ENCODE data around the gene ZC3H12D.
"Not testable (repeated sequence)": the region's sequence is repeated elsewhere in the genome, so short reads cannot be mapped to it uniquely, and the experiment has no call there.

The ZC3H12D gene

DNA sequence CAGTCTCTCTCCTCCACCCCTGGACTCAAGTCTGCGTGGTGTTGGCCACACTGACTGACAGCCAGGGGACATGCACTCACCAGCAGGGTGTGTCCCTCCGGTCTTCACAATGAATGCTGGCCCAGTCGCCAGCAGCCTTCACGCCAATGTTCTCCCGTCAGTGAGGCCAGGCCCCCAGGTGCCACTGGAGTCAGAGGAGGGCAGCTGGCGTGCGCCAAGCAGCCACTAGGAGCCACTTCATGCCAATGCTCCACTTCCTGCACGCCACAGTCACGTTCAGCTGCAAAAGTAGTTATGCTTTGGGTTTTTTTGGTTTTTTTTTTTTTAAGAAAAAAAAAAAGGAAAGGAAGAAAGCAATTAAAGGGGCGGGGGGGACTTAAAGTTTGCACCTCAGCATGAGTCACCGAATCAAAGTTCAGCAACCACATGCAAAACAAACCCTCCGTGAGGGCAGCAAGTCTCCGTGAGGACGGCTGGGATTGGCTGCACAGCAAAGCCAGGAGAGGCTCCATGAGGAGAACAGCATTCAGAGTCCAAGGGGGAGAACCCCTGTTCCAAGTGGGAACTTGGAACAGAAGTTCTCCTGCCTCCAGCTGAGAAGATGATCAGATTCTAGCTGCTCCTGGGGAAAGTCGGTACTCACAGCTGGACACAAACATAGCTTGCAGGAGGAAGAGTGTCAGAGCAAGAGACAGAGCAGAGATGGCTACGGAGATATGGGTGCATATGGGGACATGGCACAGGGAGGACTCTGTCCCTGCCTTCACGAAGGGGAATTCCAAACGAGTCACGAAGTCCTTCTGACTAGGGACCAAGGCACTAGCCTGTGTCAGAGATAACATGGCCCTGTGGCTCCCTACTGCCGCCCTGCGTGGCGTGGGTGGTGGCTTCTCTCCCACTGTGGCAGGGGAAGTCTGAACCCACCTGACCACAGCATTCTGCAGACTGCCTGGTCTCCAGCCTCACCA is at the start of gene ZC3H12D:
Gene ZC3H12D, minus strand, starts transcription at position 282 of the 968 bp plus-strand sequence. CDS start 10,471 bp downstream, outside the sequence.
- FAIRE-seq, result no peak

DNA sequence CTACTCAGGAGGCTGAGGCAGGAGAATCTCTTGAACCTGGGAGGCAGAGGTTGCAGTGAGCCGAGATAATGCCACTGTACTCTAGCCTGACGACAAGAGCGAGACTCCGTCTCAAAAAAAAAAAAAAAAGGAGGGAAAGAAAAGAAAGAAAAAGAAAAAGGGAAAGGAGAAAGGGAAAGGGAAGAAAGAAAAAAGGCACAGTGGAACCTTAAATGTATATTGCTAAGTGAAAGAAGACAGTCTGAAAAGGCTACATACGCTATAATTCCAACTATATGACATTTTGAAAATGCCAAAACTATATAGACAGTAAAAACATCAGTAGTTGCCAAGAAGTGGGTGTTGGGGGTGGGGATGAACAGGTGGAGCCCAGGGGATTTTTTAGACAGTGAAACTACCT is 44.8 kb upstream of the ZC3H12D start:
- FAIRE-seq, result no peak

DNA sequence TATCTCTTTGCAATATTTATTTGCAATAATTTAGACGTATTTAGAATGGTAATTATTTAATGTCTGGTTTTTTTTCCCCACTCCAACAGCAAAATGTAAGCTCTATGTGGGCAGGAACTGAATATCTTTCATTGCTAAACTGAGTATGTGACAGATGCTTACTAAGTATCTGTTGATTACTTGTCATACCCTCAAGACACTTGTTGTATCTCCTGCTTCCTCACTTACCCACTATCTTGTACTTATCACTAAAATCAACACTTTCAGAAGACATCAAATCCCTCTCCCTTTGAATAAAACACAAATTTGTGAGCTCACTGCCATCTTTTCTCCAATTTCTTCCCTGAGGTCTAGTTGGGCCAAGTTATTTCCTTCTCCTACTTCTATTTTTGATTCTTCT is 30.7 kb upstream of the ZC3H12D start:
- no peak for FAIRE-seq

DNA sequence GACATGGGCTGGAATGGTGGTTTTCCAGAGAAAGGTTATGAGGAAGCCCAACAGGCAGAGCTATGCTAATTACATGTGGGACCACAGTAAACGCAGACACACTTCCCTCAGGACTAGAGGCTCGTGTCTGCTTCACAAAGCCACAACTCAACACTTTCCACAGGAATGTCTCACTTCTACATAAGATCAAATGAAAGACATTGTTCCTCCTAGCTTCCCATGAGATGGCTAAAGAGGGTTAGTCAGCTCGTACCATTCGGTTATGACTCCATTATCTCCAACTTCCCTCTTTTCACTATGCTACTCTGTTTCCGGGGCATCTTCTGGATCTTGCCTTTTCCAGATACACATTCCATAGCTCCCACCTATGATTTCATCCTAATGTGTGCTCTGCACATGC is 29.1 kb upstream of the ZC3H12D start:
- FAIRE-seq, result no peak

DNA sequence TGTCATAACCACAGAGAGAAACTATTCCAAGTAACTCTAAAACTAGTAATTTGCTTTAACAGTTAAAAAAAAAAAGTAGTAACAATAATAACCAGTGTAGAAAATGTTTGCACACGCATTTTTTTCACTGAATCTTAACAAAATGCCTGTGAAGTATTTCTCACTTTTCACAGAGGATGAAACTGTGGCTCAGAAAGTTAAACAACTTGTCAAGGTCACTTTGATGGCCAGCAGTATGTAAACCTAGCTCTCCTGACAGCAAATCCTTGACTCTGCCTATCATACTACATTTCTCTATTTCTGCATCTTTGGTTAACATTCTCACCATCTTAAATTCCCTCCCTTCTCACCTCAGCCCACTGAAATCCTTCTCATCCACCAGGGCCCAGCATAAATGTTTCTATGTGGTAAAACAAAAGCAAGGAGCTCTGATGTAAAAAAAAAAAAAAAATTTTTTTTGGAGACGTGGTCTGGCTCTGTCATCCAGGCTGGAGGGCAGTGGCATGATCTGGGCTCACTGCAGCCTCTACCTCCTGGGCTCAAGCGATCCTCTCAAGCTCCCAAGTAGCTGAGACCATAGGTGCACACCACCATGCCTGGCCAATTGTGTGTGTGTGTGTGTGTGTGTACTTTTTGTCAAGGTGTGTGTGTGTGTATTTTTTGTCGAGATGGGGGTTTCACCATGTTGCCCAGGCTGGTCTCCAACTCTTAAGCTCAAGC is 26.1 kb upstream of the ZC3H12D start:
- FAIRE-seq, result no peak

DNA sequence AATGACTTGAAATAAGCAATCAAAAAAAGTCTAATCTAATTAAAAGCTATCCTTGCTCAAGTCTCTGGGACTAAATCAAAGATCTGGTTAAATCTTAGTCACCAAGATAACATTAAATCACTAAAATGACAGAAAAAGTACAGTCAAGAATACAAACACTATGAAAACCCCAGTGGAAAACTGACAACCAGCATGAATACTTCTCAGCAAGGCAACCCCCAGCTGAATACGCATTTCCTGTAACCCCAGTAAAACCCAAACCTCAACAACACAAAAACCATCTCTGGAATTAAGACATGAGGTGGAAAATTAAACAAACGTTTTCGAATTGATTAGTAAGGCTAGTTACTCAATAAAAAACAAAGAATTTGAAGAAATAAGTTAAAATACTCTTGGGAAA is 23.7 kb upstream of the ZC3H12D start:
- no peak for FAIRE-seq

DNA sequence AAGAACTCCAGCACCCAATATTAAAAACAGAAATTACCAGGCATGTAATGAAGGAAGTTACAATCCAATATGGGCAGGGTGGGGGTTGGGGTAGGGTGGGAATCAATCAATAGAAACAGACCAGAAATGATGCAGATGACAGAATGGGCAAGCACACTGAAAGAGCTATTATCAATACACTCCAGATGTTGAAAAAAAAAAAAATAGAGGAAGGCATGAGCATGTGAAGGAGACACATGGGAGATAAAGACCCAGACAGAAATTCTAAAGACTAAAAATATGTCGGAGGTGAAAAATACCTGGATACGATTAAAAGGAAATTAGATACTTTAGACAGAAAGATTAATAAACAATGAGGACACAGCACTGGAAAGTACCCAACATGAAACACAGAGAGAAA is 19.1 kb upstream of the ZC3H12D start:
- FAIRE-seq, result no peak

DNA sequence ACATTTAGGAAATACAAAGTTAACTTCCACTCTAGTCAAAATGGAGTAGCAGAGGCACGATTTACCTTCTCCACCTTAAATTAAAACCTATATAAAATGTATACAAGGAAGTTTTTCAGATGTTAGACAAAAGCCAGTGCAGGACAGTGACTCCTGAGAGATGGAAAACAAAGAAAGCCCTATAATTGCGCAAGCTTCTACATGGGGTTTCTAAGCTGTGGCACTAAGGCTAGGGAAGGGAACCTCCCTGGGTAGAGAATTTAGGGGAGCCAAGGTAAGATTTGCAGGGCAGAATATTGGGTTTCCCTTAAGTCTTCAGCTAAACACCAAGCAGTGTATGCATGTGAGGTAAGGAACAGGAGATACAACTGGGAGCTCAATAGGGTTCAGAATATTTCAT is 18.5 kb upstream of the ZC3H12D start:
- no peak for FAIRE-seq

DNA sequence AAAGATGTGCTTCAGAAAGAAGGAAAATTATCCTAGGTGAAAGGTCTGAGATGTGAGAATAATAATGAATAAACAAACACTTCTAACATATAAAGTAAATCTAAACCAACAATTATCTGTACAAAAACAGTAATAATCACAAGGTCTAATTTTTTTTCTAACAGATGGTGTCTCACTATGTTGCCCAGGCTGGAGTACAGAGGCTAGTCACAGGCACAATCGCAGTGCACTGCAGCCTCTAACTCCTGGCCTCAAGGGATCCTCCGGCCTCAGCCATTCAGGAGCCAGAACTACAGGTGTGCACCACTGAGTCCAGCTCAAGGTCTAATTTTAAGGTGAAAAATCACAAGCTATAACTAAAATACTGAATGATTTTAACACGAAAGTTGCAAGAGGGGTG is 17.0 kb upstream of the ZC3H12D start:
- FAIRE-seq, result no peak

DNA sequence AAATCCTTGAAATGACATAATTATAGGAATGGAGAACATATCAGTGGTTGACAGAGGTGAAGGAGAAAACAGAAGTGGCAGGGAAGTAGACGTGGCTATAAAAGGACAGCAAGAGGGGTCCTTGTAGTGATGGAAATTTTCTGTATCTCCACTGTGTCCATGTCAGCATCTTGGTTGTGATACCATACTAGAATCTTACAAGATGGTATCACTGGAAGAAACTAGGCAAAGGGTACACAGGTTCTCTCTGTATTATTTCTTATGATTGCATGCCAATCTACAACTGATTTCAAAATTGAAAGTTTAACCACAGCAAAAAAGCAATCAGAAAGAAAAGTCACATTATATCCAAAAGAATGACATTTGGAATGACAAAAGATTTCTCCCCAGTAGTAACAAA is 16.4 kb upstream of the ZC3H12D start:
- no peak for FAIRE-seq

DNA sequence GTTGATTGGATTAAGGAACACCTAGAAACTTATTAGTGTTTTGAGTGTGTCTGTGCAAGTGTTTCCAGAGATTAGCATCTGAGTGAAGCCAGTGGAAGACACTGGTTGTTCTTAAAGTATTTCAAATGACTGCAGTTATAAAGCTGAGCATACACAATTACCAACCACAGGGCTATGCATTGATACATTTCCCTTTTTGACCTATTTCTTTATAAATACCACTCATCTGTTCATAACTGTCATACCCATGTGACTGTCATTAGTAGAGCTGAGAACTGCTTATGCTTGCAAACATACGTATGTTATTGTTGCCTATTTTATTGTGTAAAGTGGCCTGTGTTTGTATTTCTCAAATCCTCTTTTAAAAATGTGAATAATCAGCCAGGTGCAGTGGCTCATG is 15.3 kb upstream of the ZC3H12D start:
- FAIRE-seq, result no peak

DNA sequence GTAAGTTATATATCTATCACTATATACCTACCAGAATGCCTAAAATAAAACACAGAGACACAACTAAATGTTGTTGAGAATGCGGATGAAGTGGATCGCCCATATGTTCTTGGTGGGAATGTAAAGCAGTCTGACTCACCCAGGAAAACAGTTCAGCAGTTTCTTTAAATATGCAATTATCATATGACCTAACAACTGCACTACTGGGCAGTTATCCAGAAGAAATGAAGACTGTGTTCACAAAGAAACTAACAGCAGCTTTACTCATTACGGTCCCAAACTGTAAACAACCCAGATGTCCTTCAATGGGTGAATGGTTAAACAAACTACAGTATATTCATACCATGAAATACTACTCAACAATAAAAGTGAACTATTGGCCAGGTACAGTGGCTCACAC is 14.3 kb upstream of the ZC3H12D start:
- no peak for FAIRE-seq

DNA sequence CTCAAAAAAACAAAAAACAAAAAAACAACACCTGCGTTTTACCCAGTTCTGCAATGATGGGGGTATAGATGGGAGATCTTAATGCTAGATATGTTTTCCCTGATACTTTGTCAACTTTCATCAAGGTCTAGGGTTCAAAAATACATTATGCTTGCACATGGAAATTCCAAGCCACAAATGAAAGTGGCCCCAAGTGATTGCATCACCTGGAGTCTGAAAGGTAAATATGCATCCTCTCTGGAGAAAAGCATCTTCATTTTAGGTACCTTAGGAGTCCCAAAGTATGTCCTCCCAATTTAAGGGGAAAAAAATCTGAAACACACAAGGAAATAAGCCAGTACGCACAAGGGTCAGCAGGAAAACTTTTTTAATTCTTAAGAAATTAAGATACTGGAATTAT is 12.6 kb upstream of the ZC3H12D start:
- FAIRE-seq, result no peak

DNA sequence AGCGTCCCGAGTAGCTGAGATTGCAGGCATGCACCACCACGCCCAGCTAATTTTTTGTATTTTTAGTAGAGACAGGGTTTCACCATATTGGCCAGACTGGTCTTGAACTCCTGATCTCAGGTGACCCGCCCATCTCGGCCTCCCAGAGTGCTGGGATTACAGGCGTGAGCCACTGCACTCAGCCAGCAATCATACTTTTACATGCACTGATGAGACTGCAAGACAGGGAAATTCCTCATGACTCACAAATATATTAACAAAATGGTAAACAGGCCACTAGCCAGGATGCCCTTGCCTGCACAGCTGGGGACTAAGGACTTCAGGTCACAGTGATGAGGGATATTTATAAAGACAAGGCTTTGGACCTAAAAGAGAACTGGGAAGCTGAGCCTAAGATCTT is 11.8 kb upstream of the ZC3H12D start:
- not testable (repeated sequence) for FAIRE-seq

DNA sequence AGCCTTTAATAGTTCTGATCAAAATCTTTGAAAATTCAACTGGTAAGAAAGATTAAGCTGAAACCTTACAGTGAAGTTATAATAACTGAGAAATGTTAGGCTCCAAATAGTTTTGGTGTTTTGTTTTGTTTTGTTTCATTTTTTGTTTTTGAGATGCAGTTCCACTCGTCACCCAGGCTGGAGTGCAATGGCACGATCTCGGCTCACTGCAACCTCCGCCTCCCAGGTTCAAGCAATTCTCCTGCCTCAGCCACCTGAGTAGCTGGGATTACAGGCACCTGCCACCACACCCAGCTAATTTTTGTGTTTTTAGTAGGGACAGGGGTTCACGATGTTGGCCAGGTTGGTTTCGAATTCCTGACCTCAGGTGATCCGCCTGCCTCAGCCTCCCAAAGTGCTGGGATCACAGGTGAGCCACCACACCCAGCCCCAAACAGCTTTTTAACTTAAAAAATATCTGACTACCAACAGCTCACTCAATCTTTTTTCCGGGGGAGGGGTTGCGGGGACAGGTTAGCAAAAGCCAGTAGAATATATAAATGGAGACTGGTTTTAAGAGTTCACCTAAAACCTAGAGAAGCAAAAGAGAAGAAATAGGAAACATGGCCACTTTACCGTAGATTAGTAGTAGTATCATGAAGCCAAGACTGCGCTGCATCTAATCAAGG is 10.7 kb upstream of the ZC3H12D start:
- FAIRE-seq, result not testable (repeated sequence)

DNA sequence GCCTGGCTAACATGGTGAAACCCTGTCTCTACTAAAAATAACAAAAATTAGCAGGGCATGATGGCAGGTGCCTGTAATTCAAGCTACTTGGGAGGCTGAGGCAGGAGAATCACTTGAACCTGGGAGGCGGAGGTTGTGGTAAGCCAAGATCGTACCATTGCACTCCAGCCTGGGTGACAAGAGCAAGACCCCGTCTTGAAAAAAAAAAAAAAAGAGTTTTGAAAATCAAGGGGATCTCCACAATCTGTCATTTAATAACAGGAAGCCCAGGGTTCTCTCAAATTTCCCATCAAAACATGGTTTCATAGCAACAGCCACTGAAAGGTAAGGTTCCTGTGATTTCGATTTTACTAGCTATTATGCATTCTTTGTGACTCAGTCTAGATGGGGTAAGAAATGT is 10.0 kb upstream of the ZC3H12D start:
- FAIRE-seq, result not testable (repeated sequence)

DNA sequence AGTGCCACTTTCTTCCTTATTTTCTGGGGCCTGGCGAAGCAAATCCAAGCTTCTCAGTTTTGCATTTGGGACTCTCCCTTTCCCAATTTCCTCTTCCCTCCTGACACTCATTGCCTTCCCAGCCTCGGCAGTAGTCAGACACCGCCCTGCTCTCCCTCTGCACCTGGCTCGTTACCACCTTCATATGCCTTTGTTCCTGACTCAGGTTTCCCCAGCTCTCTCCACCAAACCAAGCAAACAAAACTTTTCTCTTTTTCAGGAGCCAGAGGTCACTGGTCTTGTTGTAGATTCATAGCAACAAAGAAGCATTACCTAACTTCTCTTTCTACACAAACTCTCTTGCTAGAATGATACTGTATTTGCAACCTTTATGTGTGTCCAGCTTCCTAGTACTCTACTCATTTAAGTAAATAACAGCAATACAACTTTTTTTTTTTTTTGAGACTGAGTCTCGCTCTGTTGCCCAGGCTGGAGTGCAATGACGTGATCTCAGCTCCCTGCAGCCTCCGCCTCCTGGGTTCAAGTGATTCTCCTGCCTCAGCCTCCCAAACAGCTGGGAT is 9.0 kb upstream of the ZC3H12D start:
- FAIRE-seq, result no peak

DNA sequence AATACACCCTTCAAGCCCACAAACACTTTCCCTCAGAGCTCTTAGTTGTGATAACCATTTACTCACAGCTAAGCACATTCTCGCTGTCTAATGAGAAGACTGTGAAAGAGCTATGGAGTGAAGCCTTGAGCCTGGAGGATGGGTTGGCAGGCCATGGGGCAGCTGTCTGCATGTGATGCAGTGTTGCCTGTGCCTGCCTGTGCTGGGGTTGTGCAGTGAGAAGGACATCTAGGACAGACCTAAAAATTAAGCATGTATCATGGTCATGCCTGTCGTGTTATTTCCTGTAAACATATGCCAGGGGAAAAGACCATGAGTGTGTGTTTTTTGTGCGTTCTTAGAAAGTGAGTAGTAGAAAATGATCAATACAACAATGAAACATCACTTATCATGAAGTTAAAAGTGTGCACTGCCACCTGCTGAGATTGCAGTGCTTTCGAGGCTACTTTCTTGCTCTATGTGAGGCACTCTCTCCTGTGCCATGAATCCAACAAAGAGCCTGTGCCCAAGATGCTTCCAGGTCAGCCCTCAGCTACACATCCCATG is 8.1 kb upstream of the ZC3H12D start:
- no peak for FAIRE-seq

DNA sequence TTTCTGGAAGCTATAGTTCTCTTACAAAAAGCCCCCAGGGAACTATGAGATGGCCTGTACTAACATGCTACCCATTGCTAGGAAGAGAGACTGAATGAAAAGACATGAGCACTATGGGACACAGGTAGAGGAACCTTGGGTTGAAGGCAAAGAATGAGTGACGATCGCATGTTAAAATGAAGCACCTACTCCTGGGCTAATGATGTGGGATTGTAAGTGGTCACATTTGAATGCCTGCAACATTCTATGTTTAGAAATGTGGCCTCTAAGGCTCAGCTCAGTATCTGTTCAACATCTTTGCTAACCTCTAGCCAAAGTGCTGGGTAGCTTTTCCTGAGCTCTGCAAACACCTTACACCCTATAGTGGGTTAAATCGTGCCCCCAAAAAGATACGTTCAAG is 5.2 kb upstream of the ZC3H12D start:
- FAIRE-seq, result no peak

DNA sequence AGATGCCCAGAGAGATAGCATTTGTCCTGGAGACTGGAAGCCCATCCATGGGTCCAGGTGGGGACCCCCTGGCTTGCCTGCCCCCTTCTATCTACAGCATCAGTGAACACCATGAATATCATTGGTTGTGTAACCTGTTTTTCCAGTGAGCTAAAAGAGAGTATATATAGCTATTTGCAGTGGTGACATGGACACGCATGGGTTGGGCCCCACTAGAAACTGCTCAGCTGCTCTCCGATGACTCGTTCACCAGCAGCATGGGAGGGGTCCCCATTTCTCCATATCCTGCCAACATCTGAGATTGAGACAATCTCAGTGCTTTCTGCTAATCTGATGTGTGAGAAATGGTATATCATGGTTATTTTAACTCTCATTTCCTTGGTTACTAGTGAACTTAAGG is 4.0 kb upstream of the ZC3H12D start:
- no peak for FAIRE-seq

DNA sequence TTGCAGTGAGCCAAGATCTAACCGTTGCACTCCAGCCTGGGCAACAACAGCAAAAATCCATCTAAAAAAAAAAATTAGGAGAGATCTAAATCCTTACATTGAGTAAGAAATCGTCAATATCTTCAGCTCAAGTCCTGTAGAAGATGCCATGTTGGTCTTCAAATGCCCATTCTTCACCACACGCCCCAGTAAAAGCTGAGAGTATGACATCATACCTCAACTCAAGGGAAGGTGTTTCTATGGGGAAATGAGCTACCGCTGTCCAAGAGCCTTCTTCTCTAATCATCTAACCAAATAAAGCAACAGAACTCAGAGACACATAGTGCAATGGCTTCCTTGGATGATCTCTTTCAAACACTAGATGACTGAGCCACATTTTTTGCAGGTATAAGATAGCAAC is 2.5 kb upstream of the ZC3H12D start:
- FAIRE-seq, result no peak

DNA sequence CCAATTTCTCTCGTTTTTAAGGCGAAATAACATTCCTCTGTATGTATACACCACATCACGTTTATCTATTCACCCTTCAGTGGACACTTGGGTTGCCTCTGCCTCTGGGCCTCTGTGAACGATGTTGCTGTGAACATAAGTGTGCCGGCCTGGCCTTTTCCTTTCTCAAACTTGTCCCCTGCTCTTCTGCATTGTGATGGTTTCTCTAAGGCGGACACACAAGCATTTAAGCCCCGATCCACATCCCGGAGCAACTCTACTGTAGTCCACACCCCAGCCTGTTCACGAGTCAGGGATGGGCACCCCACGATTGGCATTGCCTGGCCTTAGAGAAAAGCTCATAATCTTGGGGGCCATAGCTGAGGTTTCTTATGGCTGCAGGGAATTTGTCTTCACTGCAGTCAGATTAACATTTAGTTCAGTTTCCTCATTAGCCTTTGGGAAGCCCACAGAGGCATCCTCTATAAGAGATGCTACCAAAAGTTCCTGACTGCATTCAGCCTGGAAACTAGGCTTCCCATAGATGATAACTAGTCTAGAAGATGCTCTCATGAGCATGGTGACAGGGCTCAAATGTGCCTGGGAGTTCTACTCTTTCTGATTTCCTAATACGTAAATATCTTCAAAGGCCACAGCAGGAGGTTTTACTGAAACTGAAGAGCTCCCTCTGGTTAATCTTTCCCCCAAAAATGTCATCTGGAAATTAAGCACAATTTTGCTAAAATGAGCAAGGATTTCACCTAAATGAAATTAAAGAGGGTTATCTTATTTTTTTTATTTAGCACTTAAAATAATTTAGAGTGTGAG is 762 bp downstream of the ZC3H12D start:
- FAIRE-seq, result no peak

Measured in G401.6 (cell line).